ENCODE results near the gene SAC3D1. TPM values are rescaled to one million over a fixed set of nuclear protein-coding genes. Genes with fewer than 3 reads are reported as not detected.
"Not testable (repeated sequence)": the region's sequence is repeated elsewhere in the genome, so short reads cannot be mapped to it uniquely, and the experiment has no call there.

The SAC3D1 gene
- total and polyA plus RNA-seq, 9 of the 15 experiments (the other 6 are each of a cell fraction or from before 2014, with no cell fraction given) = 0.20 to 35.2 (median 5.8) TPM

DNA sequence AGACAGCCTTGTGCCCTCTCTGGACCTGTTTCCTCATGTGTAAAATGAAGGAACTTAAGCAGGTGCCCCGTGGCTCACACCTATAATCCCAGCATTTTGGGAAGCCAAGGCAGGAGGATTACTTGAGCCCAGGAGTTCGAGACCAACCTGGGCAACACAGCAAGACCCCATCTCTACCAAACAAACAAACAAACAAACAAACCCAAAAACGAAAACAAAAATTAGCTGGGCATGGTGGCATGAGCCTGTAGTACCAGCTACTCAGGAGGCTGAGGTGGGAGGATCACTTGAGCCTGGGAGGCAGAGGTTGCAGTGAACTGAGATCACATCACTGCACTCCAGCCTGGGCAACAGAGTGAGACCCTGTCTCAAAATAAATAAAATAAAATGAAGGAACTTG lies 37.0 kb upstream of the SAC3D1 start:
- H3K9me3 ChIP-seq (replicated peaks; ENCODE audit: control insufficient read depth, insufficient read depth, low read depth, low read length); FAIRE-seq; H3K9me1 ChIP-seq (ENCODE audit: control insufficient read depth, insufficient read depth, low read length); H3K36me3 ChIP-seq (ENCODE audit: control insufficient read depth, insufficient read depth, low read length); intact Hi-C loops (cut with micrococcal nuclease); CTCF ChIA-PET (ENCODE audit: low intra/inter-chr PET ratio); H3K4me2 ChIP-seq (ENCODE audit: insufficient read depth, low read length); BruUV-seq (replicated peaks); DNase-seq (ENCODE audit: extremely low read depth in 1 of 4, low spot score in 3 of 4); H3K9ac ChIP-seq (ENCODE audit: insufficient read depth in 1 of 2, low read depth in 2 of 2, low read length in 2 of 2); H3K27ac ChIP-seq (ENCODE audit: extremely low read depth, low read depth, low read length); H3K4me3 ChIP-seq; H4K20me1 ChIP-seq (replicated peaks; ENCODE audit: control insufficient read depth, insufficient read depth, low read length); in situ Hi-C loops (cut with MboI); ATAC-seq; H2AFZ ChIP-seq (ENCODE audit: low read depth, low read length); H3K4me1 ChIP-seq (replicated peaks in 1 of 2; ENCODE audit: control insufficient read depth in 2 of 2, insufficient read depth in 2 of 2, low read length in 2 of 2); H3K79me2 ChIP-seq (ENCODE audit: control insufficient read depth, insufficient read depth, low read length); H3K27me3 ChIP-seq (ENCODE audit: control insufficient read depth in 2 of 2, insufficient read depth in 2 of 2, low read length in 2 of 2): not testable (repeated sequence)
- POLR2A ChIA-PET = interaction anchor here (0.7 kb wide), 1 partner anchor 153 kb away, joined by 4 read pairs; no protein-coding TSS in a partner anchor
- peak; percentile 57 for TF ChIP-seq ZNF121 (CRISPR knock-in tag; conservative IDR thresholded peaks at IDR 0.05)
- WGBS (ENCODE audit: insufficient coverage, low coverage, missing lambda C conversion rate) = 7% methylated on average over 3 of the region's 3 CpGs

DNA sequence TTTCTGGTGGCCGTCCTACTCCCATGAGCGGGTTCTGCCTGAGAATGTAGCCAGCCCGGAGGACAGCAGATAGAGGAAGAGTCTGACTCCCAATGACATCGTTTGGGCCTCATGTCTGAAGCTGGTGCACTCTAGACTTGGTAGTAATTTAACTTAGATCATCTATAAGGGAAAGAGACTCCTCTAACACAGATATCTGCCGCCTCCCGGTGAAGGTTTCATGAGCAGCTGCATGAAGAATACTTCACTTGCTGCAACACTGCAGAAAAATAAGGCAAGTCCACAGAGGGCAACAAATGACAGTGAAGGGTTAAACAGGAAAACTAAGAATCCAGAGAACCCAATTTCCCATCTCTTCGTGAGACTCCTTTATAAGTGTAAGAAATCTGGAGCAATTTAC lies 33.0 kb upstream of the SAC3D1 start:
- H3K27me3 ChIP-seq (ENCODE audit: control insufficient read depth in 2 of 2, insufficient read depth in 2 of 2, low read length in 2 of 2) = no peaks in the 10 kb centered on the region
- no peak overlapping the region for H3K4me2 ChIP-seq (ENCODE audit: insufficient read depth, low read length)
- H3K9me1 ChIP-seq (ENCODE audit: control insufficient read depth, insufficient read depth, low read length) = no peaks in the 10 kb centered on the region
- POLR2A ChIA-PET = interaction anchor here (0.9 kb wide), 1 partner anchor 11 kb away, joined by 3 read pairs; the partner anchor contains the start of gene BATF2
- H3K9ac ChIP-seq (ENCODE audit: insufficient read depth in 1 of 2, low read depth in 2 of 2, low read length in 2 of 2) = peak overlapping the region in 1 of 2 experiments; percentile 19; a peak in 1 of 4 replicates
- H3K4me3 ChIP-seq = no peak overlapping the region
- intact Hi-C loops (cut with micrococcal nuclease) (no loop called here), in situ Hi-C loops (cut with MboI) (no loop called here)
- no peaks in the 10 kb centered on the region for H3K36me3 ChIP-seq (ENCODE audit: control insufficient read depth, insufficient read depth, low read length)
- H2AFZ ChIP-seq (ENCODE audit: low read depth, low read length) = no peak overlapping the region
- FAIRE-seq (no peak), DNase-seq (ENCODE audit: extremely low read depth in 1 of 4, low spot score in 3 of 4) (no peak), ATAC-seq (peak; percentile 26; the same call in 1 of the 3 replicates)
- no peaks in the 10 kb centered on the region for H3K9me3 ChIP-seq (replicated peaks; ENCODE audit: control insufficient read depth, insufficient read depth, low read depth, low read length)
- no peaks in the 10 kb centered on the region for H4K20me1 ChIP-seq (replicated peaks; ENCODE audit: control insufficient read depth, insufficient read depth, low read length)
- 42% methylated on average over 7 of the region's 7 CpGs for WGBS (ENCODE audit: insufficient coverage, low coverage, missing lambda C conversion rate)
- no TSS peak for BruUV-seq (replicated peaks)
- H3K27ac ChIP-seq (ENCODE audit: extremely low read depth, low read depth, low read length) = no peak overlapping the region
- CTCF ChIA-PET (ENCODE audit: low intra/inter-chr PET ratio) = no interaction called here
- H3K79me2 ChIP-seq (ENCODE audit: control insufficient read depth, insufficient read depth, low read length) = no peaks in the 10 kb centered on the region
- peaks cover 2 to 8% of the 10 kb centered on the region in 2 experiments; a peak in 4 of 5 replicates for H3K4me1 ChIP-seq (replicated peaks in 1 of 2; ENCODE audit: control insufficient read depth in 2 of 2, insufficient read depth in 2 of 2, low read length in 2 of 2)
- 0 out of 4 replicates have a peak, but pooled peaks of 1 of the 2 experiments have one; percentile 7 for TF ChIP-seq RAD21 (CRISPR knock-in tag; conservative IDR thresholded peaks at IDR 0.05 in 1 of 2, IDR thresholded peaks at IDR 0.05 in 1 of 2)
- TF ChIP-seq, protein P1, sequence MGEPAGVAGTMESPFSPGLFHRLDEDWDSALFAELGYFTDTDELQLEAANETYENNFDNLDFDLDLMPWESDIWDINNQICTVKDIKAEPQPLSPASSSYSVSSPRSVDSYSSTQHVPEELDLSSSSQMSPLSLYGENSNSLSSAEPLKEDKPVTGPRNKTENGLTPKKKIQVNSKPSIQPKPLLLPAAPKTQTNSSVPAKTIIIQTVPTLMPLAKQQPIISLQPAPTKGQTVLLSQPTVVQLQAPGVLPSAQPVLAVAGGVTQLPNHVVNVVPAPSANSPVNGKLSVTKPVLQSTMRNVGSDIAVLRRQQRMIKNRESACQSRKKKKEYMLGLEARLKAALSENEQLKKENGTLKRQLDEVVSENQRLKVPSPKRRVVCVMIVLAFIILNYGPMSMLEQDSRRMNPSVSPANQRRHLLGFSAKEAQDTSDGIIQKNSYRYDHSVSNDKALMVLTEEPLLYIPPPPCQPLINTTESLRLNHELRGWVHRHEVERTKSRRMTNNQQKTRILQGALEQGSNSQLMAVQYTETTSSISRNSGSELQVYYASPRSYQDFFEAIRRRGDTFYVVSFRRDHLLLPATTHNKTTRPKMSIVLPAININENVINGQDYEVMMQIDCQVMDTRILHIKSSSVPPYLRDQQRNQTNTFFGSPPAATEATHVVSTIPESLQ (CRISPR knock-in tag; IDR thresholded peaks at IDR 0.05) = no peak
- TF ChIP-seq SIX5 (IDR thresholded peaks at IDR 0.05; ENCODE audit: borderline replicate concordance in 1 of 2, insufficient read depth in 1 of 2, low read depth in 1 of 2, low read length in 2 of 2) = no peak
- TF ChIP-seq, protein P2, sequence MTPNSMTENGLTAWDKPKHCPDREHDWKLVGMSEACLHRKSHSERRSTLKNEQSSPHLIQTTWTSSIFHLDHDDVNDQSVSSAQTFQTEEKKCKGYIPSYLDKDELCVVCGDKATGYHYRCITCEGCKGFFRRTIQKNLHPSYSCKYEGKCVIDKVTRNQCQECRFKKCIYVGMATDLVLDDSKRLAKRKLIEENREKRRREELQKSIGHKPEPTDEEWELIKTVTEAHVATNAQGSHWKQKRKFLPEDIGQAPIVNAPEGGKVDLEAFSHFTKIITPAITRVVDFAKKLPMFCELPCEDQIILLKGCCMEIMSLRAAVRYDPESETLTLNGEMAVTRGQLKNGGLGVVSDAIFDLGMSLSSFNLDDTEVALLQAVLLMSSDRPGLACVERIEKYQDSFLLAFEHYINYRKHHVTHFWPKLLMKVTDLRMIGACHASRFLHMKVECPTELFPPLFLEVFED (CRISPR knock-in tag; conservative IDR thresholded peaks at IDR 0.05) = no peak
- TF ChIP-seq TAF1 (IDR thresholded peaks at IDR 0.05; ENCODE audit: control insufficient read depth, extremely low read depth, insufficient read depth, low read length, severe bottlenecking) = no peak
- TF ChIP-seq, protein P3, sequence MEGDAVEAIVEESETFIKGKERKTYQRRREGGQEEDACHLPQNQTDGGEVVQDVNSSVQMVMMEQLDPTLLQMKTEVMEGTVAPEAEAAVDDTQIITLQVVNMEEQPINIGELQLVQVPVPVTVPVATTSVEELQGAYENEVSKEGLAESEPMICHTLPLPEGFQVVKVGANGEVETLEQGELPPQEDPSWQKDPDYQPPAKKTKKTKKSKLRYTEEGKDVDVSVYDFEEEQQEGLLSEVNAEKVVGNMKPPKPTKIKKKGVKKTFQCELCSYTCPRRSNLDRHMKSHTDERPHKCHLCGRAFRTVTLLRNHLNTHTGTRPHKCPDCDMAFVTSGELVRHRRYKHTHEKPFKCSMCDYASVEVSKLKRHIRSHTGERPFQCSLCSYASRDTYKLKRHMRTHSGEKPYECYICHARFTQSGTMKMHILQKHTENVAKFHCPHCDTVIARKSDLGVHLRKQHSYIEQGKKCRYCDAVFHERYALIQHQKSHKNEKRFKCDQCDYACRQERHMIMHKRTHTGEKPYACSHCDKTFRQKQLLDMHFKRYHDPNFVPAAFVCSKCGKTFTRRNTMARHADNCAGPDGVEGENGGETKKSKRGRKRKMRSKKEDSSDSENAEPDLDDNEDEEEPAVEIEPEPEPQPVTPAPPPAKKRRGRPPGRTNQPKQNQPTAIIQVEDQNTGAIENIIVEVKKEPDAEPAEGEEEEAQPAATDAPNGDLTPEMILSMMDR (IDR thresholded peaks at IDR 0.05 in 2 of 3, conservative IDR thresholded peaks at IDR 0.05 in 1 of 3; ENCODE audit: insufficient read depth in 2 of 3, low read depth in 1 of 3, low read length in 3 of 3) = 0 out of 6 replicates have a peak, but pooled peaks of 1 of the 3 experiments have one; percentile 10
- TF ChIP-seq SIRT6 (IDR thresholded peaks at IDR 0.05; ENCODE audit: low read depth, low read length) = no peak
